PFSK-1 (cell line): Measurements from ENCODE around the gene CELF4.

ENCODE experiments used
- POLR2AphosphoS5 ChIP-seq: IDR thresholded peaks from 2 replicates; pipeline ENCODE4 v1.6.1; 2012; ENCODE audit warnings: low read depth, mild to moderate bottlenecking, control low read depth, low read length, moderate library complexity
- TF ChIP-seq, protein P1 (sequence below), 2 experiments: IDR thresholded peaks; 2 replicates each; pipeline versions ENCODE4 v1.6.1 to v1.8.0; 2011 to 2012; ENCODE audit warnings: low read depth in 2 of 2, low read length in 2 of 2, control low read depth in 1 of 2, inconsistent platforms in 1 of 2, mild to moderate bottlenecking in 1 of 2, moderate library complexity in 1 of 2; ENCODE audit not compliant: insufficient read depth in 1 of 2

DNA sequence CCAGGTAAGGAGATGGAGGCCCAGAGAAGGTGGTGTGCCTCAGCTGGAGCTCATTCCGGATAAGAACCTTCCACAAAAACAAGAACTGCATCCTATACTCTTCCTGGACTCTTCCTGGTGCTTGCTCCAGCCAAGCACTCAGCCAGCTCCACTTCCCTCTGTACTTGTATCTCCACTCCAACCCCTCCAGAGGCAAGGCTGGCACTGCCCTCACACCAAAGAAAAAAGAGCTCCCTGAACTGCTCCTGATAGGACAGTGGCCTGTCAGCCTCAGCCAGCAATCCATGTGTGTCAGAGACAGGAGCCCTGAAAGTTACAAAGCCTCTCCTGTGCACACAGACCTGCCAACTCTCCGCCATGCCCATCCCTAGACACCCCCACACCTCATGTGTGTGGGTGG lies 248.1 kb downstream of the CELF4 start:
- TF ChIP-seq, protein P1, sequence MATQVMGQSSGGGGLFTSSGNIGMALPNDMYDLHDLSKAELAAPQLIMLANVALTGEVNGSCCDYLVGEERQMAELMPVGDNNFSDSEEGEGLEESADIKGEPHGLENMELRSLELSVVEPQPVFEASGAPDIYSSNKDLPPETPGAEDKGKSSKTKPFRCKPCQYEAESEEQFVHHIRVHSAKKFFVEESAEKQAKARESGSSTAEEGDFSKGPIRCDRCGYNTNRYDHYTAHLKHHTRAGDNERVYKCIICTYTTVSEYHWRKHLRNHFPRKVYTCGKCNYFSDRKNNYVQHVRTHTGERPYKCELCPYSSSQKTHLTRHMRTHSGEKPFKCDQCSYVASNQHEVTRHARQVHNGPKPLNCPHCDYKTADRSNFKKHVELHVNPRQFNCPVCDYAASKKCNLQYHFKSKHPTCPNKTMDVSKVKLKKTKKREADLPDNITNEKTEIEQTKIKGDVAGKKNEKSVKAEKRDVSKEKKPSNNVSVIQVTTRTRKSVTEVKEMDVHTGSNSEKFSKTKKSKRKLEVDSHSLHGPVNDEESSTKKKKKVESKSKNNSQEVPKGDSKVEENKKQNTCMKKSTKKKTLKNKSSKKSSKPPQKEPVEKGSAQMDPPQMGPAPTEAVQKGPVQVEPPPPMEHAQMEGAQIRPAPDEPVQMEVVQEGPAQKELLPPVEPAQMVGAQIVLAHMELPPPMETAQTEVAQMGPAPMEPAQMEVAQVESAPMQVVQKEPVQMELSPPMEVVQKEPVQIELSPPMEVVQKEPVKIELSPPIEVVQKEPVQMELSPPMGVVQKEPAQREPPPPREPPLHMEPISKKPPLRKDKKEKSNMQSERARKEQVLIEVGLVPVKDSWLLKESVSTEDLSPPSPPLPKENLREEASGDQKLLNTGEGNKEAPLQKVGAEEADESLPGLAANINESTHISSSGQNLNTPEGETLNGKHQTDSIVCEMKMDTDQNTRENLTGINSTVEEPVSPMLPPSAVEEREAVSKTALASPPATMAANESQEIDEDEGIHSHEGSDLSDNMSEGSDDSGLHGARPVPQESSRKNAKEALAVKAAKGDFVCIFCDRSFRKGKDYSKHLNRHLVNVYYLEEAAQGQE (IDR thresholded peaks at IDR 0.05; ENCODE audit: insufficient read depth in 1 of 2, low read depth in 2 of 2, low read length in 2 of 2), result no peak
- TF ChIP-seq POLR2AphosphoS5, result no peak
